Spleen (tissue), 11 donors: ENCODE measurements around the gene GRIN1. TPM values are rescaled to one million over a fixed set of nuclear protein-coding genes. Genes with fewer than 3 reads are reported as not detected.

Experiments
- DNase-seq: peaks from one replicate; pipeline ENCODE4 v3.0.0-alpha.2; 2020
- H3K27ac ChIP-seq, 8 donors: fragments of 200-600 bp; sonication (generic) in 7 of 8; 1 replicate in 4 of 8; 2 replicates in 4 of 8; pipeline versions ENCODE4 v1.5.0 to v1.8.0; 2016 to 2021; ENCODE audit warnings: inconsistent platforms in 4 of 8, mild to moderate bottlenecking in 4 of 8, moderate library complexity in 1 of 8
- H3K27me3 ChIP-seq, 7 donors: fragments of 200-600 bp; sonication (generic) in 6 of 7; replicated peaks in 1 of 7; 1 replicate in 4 of 7; 2 replicates in 3 of 7; pipeline versions ENCODE4 v1.5.0 to v1.8.0; 2016 to 2021; ENCODE audit warnings: inconsistent platforms in 3 of 7, mild to moderate bottlenecking in 1 of 7
- H3K36me3 ChIP-seq, 6 donors: fragments of 200-600 bp; sonication (generic) in 5 of 6; 1 replicate in 4 of 6; 2 replicates in 2 of 6; pipeline versions ENCODE4 v1.5.0 to v1.8.0; 2016 to 2021; ENCODE audit warnings: inconsistent platforms in 2 of 6
- H3K4me1 ChIP-seq, 6 donors: fragments of 200-600 bp; sonication (generic) in 5 of 6; 1 replicate in 3 of 6; 2 replicates in 3 of 6; pipeline versions ENCODE4 v1.5.0 to v1.8.0; 2016 to 2021; ENCODE audit warnings: inconsistent platforms in 3 of 6
- H3K4me3 ChIP-seq, 8 donors: fragments of 200-600 bp; sonication (generic) in 7 of 8; 1 replicate in 4 of 8; 2 replicates in 4 of 8; pipeline versions ENCODE4 v1.5.0 to v1.8.0; 2016 to 2021; ENCODE audit warnings: inconsistent platforms in 4 of 8, mild to moderate bottlenecking in 4 of 8, moderate library complexity in 2 of 8
- H3K9me3 ChIP-seq, 8 donors: fragments of 200-600 bp; sonication (generic) in 7 of 8; 1 replicate in 4 of 8; 2 replicates in 4 of 8; pipeline versions ENCODE4 v1.5.0 to v1.8.0; 2016 to 2021; ENCODE audit warnings: inconsistent platforms in 4 of 8
- CTCF ChIP-seq, 11 experiments: fragments of 200-600 bp in 7 of 11; fragments of 450-650 bp in 4 of 11; sonication (generic) in 4 of 11; IDR thresholded peaks in 8 of 11; conservative IDR thresholded peaks in 3 of 11; 1 replicate in 7 of 11; 2 replicates in 4 of 11; pipeline versions ENCODE4 v1.4.0 to v1.8.0; 2016 to 2021; ENCODE audit warnings: antibody characterized with exemption in 11 of 11, inconsistent platforms in 4 of 11, mild to moderate bottlenecking in 1 of 11
- POLR2A ChIP-seq, 3 donors: fragments of 450-650 bp; IDR thresholded peaks; one replicate each; pipeline ENCODE4 v1.5.1; 2017; ENCODE audit warnings: antibody characterized with exemption in 3 of 3, mild to moderate bottlenecking in 1 of 3
- POLR2AphosphoS5 ChIP-seq, 3 donors: sonication (generic); formaldehyde crosslinking; IDR thresholded peaks; one replicate each; pipeline ENCODE4 v1.5.1; 2017; ENCODE audit warnings: antibody characterized with exemption in 3 of 3
- WGBS, 5 donors: extraction: QIAGEN DNeasy Blood & Tissue Kit in 3 of 5; methylation state at CpG; one replicate each; pipeline versions ENCODE4 v1.1.5 to v1.1.7; 2013 to 2018; 5-methylcytosine and 5-hydroxymethylcytosine counted together
- intact Hi-C: fragments of 100-400 bp; cut with DNase I; formaldehyde crosslinking; loops from one replicate; pipeline ENCODE4 v1.15.0; 2023; ENCODE audit warnings: low total_unique reads
- polyA plus RNA-seq, 3 donors: library from polyadenylated mRNA; stranded (reverse); fragments of 200-250 nt; gene quantifications; one replicate each; pipeline ENCODE4 v1.2.1, GENCODE V29; 2013
- total RNA-seq, 7 donors: library from RNA; depleted of rRNA in 3 of 7; stranded (reverse); fragments of >200 nt in 3 of 7; fragmentation: NEBNext Ultra II Directional in 4 of 7; extraction: Animal tissue kit (Norgen Biotek cat#: 25700) in 4 of 7; gene quantifications; one replicate each; pipeline versions ENCODE4 v1.1.0 to v1.2.1, GENCODE V29; 2016 to 2021
- donor health status: healthy with polysubstance abuse.
- donor health status: DM: no; HTN: no; CAD: no; lungs with moderate emphysema.
- donor health status: DM: no; HTN: no; CAD: no.
- donor health status: Bipolar disorder and iron deficiency.
- donor health status: healthy.
- donor health status: DM: no; HTN: no; CAD: no.
- donor health status: DM: yes; HTN: yes; CAD: no.

GRIN1 gene
- total and polyA plus RNA-seq, 10 donors = 0.03 to 0.70 (median 0.05) TPM; not detected in 6

GRCh38 chr9:137168904-137169856 is 30.2 kb downstream of the GRIN1 start:
- H3K27me3 ChIP-seq = peaks cover 13 to 100% (median 85%) of the 10 kb centered on the region in 7 donors
- peaks cover 12 to 42% (median 34%) of the 10 kb centered on the region in 6 donors for H3K4me1 ChIP-seq
- no peak for TF ChIP-seq CTCF (IDR thresholded peaks at IDR 0.05 in 8 of 11, conservative IDR thresholded peaks at IDR 0.05 in 3 of 11)
- TF ChIP-seq POLR2A (IDR thresholded peaks at IDR 0.05) = no peak
- no peak for TF ChIP-seq POLR2AphosphoS5 (IDR thresholded peaks at IDR 0.05)
- no peak overlapping the region for H3K27ac ChIP-seq
- 0 to 1% (median 1%) methylated on average over 2 to 124 of the region's 124 CpGs for WGBS, 5 donors
- no peaks in the 10 kb centered on the region for H3K36me3 ChIP-seq
- intact Hi-C loops = no loop called here
- DNase-seq = no peak
- peak overlapping the region; percentile 3 to 68 (median 36) for H3K4me3 ChIP-seq
- H3K9me3 ChIP-seq = no peaks in the 10 kb centered on the region

DNA sequence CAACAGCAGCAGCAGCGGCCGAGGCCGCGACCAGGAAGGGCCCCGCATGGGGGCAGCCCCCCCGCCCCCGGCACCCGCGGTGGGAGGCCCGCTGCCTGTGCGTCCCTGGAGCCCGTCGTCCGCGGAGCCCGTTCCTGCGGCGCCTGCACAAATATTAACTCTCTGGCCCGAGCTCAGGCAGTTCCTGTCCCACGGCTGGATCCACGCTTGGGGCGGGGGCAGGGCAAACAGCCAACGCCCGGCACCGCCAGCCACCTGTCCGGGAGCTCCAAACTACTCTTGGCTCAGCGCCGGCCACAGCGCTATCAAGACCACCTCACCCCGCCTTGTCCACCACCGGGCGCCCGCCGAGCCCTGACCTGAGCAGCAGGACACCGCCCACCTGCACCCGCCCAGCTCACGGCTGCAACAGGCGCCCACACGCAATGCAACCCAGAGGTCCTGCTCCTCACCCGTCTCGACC is 31.0 kb downstream of the GRIN1 start, which contains the start of gene LRRC26:
Gene LRRC26 (minus strand): TSS at position 156 of the 463 bp plus-strand sequence. CDS start 108 bp downstream, at position 48.
- WGBS, 5 donors = 12 to 23% (median 17%) methylated on average over 24 to 41 of the region's 41 CpGs
- no peaks in the 10 kb centered on the region for H3K9me3 ChIP-seq
- peaks cover 12 to 50% (median 35%) of the 10 kb centered on the region in 6 donors for H3K4me1 ChIP-seq
- intact Hi-C loops = no loop called here
- H3K36me3 ChIP-seq = no peaks in the 10 kb centered on the region
- peak within 1 kb of the TSS; percentile 3 to 68 (median 36) for H3K4me3 ChIP-seq
- H3K27me3 ChIP-seq = peaks cover 10 to 100% (median 78%) of the 10 kb centered on the region in 7 donors
- H3K27ac ChIP-seq = no peak within 1 kb of the TSS
- TF ChIP-seq POLR2AphosphoS5 (IDR thresholded peaks at IDR 0.05) = no peak
- no peak for DNase-seq

GRCh38 chr9:137170486-137171148 is 31.7 kb downstream of the GRIN1 start:
- no peaks in the 10 kb centered on the region for H3K9me3 ChIP-seq
- peaks cover 12 to 57% (median 35%) of the 10 kb centered on the region in 6 donors for H3K4me1 ChIP-seq
- no peak overlapping the region for H3K4me3 ChIP-seq
- WGBS, 5 donors = 45 to 60% (median 52%) methylated on average over 13 to 14 of the region's 14 CpGs
- TF ChIP-seq CTCF (IDR thresholded peaks at IDR 0.05 in 8 of 11, conservative IDR thresholded peaks at IDR 0.05 in 3 of 11) (no peak), POLR2AphosphoS5 (IDR thresholded peaks at IDR 0.05) (no peak), POLR2A (IDR thresholded peaks at IDR 0.05) (no peak)
- no peak overlapping the region for H3K27ac ChIP-seq
- peaks cover 10 to 100% (median 71%) of the 10 kb centered on the region in 7 donors for H3K27me3 ChIP-seq
- no peak for DNase-seq
- no peaks in the 10 kb centered on the region for H3K36me3 ChIP-seq
- intact Hi-C loops = no loop called here

DNA sequence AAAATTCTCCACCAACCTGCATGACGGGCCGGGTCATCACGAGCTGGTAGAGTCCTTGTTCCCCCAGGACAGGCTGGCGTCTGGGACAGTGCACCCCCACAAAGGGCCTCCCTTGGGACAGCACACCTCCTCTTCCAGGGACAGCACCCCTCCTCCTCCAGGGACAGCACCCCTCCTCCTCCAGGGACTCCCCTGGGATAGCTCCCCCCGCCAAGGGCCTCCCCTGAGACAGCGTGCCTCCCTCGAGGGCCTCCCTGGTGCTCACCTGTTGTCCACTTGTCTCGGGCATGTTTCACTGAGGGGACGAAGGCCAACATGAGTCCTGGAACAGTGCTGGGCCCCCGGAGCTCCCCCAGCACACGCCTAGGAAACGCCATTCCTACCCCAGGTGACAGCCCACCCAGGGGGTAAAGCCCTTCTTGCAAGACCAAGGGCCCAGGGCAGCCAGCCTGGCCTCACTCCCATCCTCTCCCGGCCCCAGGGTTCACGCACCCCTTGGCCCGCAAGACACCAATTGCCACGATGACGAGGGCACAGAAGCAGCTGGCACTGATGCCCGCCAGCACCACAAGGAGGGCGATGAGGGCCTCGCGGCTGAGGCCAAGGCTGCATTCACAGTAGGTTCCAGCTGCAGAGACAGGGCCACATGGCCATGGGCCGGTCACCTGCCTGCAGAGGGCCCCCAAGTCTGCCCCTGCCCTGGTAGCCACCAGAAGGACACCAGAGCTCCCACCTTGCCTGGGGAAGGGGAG is 32.4 kb downstream of the GRIN1 start:
- H3K27me3 ChIP-seq = peaks cover 9 to 94% (median 64%) of the 10 kb centered on the region in 7 donors
- H3K4me1 ChIP-seq = peaks cover 12 to 56% (median 35%) of the 10 kb centered on the region in 6 donors
- H3K36me3 ChIP-seq = no peaks in the 10 kb centered on the region
- H3K4me3 ChIP-seq = no peak overlapping the region
- no peak overlapping the region for H3K27ac ChIP-seq
- 79 to 83% (median 81%) methylated on average over 10 to 22 of the region's 22 CpGs for WGBS, 5 donors
- DNase-seq = no peak
- TF ChIP-seq POLR2A (IDR thresholded peaks at IDR 0.05) (no peak), CTCF (IDR thresholded peaks at IDR 0.05 in 8 of 11, conservative IDR thresholded peaks at IDR 0.05 in 3 of 11) (no peak), POLR2AphosphoS5 (IDR thresholded peaks at IDR 0.05) (no peak)
- intact Hi-C loops = no loop called here
- H3K9me3 ChIP-seq = no peaks in the 10 kb centered on the region
